Measurements from ENCODE around the gene IGFBP2. TPM values are rescaled to one million over a fixed set of nuclear protein-coding genes. Genes with fewer than 3 reads are reported as not detected.

Gene IGFBP2
- total RNA-seq, 1 experiment from 2014 or later: 363 TPM

- no peaks in the 10 kb centered on the region for H4K20me1 ChIP-seq (ENCODE audit: control insufficient read depth, insufficient read depth, insufficient read length)
- H3K27ac ChIP-seq (ENCODE audit: insufficient read length, low read depth, low read length): no peak overlapping the region
- Mint-ChIP-seq H3K36me3 (ENCODE audit: insufficient read depth in 1 of 3, low read depth in 3 of 3) (peaks cover 0 to 7% (median 0%) of the 10 kb centered on the region in 3 experiments; a peak in 2 of 7 replicates), H3K27me3 (ENCODE audit: low read depth) (peaks cover 23% of the 10 kb centered on the region), H3K9me3 (peaks cover 0 to 3% of the 10 kb centered on the region in 2 experiments; a peak in 1 of 5 replicates), H3K4me1 (peaks cover 36 to 41% of the 10 kb centered on the region in 2 experiments), H3K27ac (no peak overlapping the region), H3K4me3 (no peak overlapping the region)
- no peak overlapping the region for H4K8ac ChIP-seq (replicated peaks; ENCODE audit: insufficient read length, low read depth, low read length)
- no peak overlapping the region for H2BK15ac ChIP-seq (ENCODE audit: low read depth, low read length)
- no peak overlapping the region for H3K4ac ChIP-seq (ENCODE audit: low read depth, low read length)
- H2AK5ac ChIP-seq (ENCODE audit: insufficient read length, low read length): no peak overlapping the region
- no peak overlapping the region for H2BK5ac ChIP-seq (ENCODE audit: insufficient read length, low read length)
- no peaks in the 10 kb centered on the region for H3K27me3 ChIP-seq (ENCODE audit: insufficient read depth, low read length)
- H3K18ac ChIP-seq (ENCODE audit: insufficient read length, low read depth, low read length): no peak overlapping the region
- no peaks in the 10 kb centered on the region; the same call in 1 of the 2 replicates for H3K4me1 ChIP-seq (ENCODE audit: insufficient read depth, low read length)
- H4K91ac ChIP-seq (ENCODE audit: insufficient read length, low read depth, low read length): no peak overlapping the region
- H2BK20ac ChIP-seq (ENCODE audit: low read depth, low read length, poor library complexity, severe bottlenecking): no peak overlapping the region
- no peak overlapping the region for H3K9ac ChIP-seq (ENCODE audit: extremely low read depth, insufficient read length, low read length)
- H2BK12ac ChIP-seq (ENCODE audit: insufficient read length, low read depth, low read length): no peak overlapping the region
- H3K4me2 ChIP-seq (ENCODE audit: insufficient read depth, insufficient read length, low read length): no peak overlapping the region
- H3K9me3 ChIP-seq (ENCODE audit: control insufficient read depth, low read depth, low read length): no peaks in the 10 kb centered on the region
- peaks cover 3% of the 10 kb centered on the region for H3K79me1 ChIP-seq (ENCODE audit: insufficient read depth, low read depth, low read length, poor library complexity, severe bottlenecking)
- peaks cover 18% of the 10 kb centered on the region for H3K23me2 ChIP-seq (ENCODE audit: insufficient read length, low read depth, low read length, poor library complexity, severe bottlenecking)
- no peak for DNase-seq
- no peak for TF ChIP-seq CTCF (conservative IDR thresholded peaks at IDR 0.05)
- H3K79me2 ChIP-seq (ENCODE audit: insufficient read depth, low read length): peaks cover 9% of the 10 kb centered on the region; the same call in 1 of the 2 replicates
- no peak overlapping the region for H3K56ac ChIP-seq (ENCODE audit: insufficient read length, low read depth, low read length)
- H3T11ph ChIP-seq (ENCODE audit: low read length): no peak overlapping the region
- no peak overlapping the region for H4K5ac ChIP-seq (ENCODE audit: insufficient read length, low read depth, low read length)
- no peak overlapping the region for H2AFZ ChIP-seq (ENCODE audit: low read length)
- no peak overlapping the region for H3K14ac ChIP-seq (ENCODE audit: insufficient read depth, low read length)
- WGBS (ENCODE audit: extremely low coverage, insufficient read length, low lambda C conversion rate): 100% methylated on average over 2 of the region's 4 CpGs
- H3K23ac ChIP-seq (ENCODE audit: insufficient read length, low read depth, low read length): no peak overlapping the region
- H2BK120ac ChIP-seq (ENCODE audit: low read depth, low read length, poor library complexity, severe bottlenecking): no peak overlapping the region
Measured at GRCh38 chr2:216629784-216630183, 3.4 kb upstream of the IGFBP2 start.
